HK-2 (cell line): Measurements from ENCODE around the gene VAV3.

Experiments
- DNase-seq: peaks from one replicate; pipeline ENCODE4 v3.0.0-alpha.2; 2018; ENCODE audit not compliant: unreplicated experiment

Gene VAV3

DNA sequence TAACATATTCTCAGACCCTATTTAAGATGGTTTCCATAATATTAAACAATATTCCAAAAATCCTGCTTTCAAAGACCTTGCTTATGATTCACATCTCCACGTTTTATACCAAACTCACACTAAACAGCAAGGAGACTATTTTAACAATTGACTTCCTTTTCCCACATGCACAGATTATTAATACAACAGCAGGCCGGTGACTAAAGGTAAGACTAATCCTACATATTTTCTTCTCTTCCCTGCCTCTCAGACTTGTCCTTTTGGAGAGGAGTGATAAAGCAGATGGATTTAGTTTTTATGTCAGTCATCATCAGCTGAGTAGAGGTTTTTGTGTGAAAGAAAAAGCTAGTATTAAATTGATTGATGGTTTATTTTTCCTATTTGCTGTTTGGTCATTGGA is 423.6 kb downstream of the VAV3 start:
- DNase-seq, result no peak

DNA sequence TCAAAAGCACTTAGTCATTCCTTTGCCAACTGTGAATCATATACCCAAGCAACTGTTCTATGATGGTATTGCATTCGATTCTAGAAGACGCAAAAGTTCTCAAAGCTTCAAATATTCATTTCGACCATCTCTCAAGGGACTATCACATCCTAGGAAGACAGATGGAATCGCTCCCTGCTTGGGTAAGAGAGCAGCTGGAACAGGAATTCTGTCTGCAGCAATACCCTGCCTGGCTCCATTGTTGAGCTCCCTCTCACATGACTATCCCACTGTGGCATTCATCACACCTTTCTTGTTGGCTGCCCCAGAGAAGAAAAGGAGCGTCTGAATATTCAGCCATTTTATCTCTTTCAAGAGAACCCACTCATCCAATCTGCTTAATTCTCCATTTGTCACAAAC is 426.5 kb downstream of the VAV3 start:
- no peak for DNase-seq

DNA sequence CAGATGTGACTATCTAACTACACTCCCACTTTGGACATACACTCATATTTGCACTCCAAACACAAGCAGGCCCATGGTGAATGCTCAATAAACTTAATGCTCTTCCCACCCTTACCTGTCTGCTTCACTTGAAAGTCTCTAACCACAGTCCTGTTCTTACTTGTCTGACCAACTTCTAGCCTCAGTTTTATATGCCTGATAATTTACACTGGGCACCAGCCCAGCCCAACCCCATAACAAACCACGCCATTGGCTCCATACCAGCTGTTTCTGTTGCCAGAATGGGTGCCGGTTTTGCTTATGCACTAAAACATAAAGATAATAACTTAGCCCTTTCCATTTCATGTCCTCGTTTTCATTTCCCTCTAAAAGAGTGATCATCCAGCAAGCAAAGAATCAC is 428.7 kb downstream of the VAV3 start:
- DNase-seq, result no peak

DNA sequence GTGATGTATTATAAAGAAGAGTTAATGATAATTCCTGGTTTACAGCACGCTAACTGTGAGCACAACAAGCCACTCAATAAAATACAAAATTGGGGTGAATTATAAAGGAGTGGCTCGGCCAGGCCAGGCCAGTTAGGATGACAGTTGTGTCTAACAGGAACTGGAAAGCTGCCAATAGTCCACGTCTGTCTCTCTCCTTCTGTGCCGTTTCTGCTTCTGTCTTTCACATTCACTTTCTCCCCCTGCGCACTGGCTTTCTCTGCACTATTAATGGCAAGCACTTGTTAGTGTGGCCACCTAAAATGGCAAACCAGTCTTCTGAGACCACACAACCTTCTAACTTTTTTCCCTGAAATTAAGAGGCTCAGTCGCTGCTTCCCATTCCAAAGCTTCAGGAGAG is 429.9 kb downstream of the VAV3 start:
- no peak for DNase-seq

DNA sequence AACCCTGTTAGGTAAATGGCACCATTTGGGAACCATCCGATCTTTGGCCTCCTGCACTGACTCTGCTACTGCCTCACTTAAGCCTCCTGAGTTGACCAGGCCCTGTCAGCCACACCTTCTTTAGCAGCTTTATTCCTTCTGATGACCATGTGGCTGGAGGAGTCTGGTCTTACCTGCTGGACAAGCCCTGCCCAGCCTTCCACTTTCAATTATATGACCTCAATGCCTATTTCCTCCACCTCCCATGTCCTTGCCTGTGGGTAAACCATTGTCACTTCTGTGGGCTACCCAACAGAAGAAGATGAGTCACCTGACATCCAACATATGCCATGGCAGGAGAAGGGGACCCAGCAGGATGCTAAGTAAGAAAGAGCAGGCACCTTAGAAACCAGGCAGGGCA is 430.3 kb downstream of the VAV3 start:
- DNase-seq, result no peak

DNA sequence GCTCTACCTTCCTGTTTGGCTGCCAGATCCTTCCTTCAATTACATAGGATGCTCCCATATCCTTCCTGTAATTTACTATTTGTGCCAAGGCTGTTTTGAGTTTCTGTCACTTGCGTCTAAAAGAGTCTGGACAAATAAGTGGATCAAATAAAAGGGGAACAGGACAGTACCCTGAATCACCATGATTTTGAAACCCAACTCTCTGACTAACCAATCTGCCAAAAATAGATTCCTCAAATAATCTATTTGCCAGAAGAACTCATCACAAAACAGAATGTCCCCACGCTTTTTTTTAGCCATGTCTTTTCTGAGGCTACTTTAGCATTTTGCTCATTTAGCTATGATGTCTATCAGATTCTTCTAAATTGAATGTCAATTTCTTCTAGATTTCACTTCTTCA is 431.5 kb downstream of the VAV3 start:
- DNase-seq, result no peak

DNA sequence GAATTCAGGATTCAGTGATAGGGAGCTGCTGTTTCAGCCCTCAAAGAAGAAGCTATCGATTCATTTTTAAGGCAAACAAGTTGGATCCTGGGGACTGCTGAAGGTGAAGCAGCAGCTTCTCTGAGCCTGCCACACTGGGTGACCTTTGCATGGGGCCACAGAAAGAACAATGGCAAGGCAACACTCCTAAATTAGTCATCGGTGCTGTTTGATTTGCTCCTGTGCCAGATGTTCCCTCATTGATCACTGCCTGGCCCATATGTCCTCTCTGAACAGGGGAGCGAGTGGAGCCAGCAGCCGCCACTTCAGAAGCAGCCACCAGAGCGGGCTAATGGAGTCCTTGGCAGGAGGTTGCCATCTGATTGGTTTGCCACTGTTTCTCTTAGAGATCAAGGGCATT is 432.7 kb downstream of the VAV3 start:
- no peak for DNase-seq

DNA sequence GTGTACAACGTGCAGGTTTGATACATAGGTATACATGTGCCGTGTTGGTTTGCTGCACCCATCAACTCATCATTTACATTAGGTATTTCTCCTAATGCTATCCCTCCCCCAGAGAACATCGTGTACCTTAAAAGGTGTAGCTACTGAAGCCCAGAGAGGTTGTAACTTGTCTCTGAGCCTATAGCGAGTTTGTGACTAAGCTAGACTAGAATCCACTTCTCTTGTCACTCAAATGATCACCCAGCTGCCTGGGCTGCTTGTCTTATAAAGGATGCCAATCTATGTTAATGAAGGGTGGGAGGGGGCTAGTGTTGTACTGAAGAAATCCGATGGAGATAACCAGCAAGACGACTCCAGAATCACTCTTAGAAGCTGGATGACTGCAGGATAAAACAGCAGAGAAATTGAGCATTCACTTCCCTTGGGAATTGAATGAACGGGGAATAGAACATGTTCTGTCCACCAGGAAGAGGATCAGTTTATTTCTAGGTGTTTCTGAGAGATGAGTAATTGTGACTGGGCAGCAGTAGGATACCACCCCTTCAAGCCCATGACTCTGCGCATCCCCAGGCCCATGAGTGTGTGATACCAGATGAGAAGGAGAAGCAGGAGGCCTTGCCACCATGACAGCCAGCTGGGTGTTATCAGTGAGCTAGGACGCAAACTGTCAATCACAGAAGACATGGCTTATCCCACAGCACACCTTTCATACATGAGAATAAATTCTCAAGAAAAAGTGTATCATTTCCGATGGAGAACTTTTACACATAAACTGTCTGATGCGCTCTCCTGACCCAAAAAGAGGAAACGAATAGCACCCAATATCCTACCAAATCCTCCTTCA is 433.7 kb downstream of the VAV3 start:
- no peak for DNase-seq

DNA sequence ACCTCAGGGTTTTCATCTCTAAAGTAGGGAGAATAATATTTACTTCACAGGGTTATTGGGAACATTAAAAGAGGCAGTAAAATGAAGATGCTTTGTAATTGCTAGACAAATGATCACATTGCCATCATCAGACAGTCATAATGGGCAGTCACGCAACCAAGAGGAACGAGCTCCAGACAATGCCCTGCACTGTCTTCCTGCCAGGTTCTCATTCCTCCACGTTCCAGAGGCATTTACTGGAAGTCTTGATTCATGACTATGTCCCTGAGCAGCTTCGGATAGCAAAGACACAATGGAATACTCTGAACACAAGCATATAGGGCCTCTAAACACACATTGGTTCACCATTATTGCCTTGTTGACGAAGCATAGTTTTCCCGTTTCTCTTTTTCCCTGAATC is 434.4 kb downstream of the VAV3 start:
- DNase-seq, result no peak

DNA sequence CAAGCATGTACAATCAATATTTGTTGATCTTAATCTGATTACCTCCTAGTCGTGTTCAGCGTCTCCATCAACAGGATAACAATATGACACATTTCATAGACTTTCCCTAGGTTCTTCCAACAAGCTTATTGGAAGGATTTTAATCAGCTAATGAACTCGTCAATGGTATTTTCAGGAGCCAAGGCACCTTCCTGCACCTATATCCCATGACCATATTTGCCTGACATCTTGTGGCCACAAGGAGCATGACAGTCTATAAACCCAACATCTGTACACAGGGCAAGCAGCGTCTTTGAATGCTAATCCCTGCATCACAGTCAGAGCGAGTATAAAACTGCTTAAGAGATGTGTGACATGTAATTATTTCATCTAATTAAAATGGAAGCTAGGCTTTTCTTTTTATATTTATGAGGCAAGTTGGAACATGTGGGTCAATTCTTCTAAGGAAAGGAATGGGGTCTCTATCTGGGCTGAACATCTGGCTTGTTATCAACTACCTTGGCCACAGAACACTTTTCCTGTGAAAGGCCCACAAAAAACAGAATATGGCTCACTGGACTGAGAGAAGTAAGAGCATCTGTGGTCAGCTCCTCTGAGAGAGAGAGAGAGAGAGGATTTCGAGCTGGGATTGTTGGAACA is 435.4 kb downstream of the VAV3 start:
- peak; percentile 15 for DNase-seq

DNA sequence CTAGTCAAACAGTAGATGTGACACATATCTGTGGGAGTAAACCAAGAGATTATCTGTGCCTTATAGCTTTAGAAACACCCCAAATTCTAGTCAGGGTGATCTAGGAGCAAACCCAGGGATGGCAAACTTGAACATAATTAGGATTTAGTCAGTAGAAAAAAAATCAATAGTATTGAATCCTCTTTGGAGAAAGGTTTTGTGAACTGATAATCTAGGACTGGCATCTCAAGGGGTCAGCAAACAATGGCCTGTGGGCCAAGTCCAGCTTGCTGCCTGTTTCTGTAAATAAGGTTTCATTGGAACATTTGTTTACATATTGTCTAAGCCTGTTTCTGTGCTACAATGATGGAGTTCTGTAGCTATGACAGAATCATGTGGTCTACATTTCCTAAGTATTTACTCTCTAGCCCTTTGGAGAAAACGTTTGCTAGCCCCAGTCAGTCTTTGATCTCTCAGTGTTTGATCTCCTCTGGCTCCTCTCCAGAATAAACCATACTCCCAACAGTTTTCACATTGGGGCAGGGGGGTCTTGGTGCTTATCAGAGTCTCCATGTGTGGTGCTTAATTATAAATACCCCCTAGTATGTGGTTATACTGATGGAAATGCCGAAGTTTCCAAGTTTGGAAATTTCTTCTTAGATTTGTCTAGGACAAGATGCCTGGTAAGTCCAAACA is 438.3 kb downstream of the VAV3 start:
- DNase-seq, result no peak

DNA sequence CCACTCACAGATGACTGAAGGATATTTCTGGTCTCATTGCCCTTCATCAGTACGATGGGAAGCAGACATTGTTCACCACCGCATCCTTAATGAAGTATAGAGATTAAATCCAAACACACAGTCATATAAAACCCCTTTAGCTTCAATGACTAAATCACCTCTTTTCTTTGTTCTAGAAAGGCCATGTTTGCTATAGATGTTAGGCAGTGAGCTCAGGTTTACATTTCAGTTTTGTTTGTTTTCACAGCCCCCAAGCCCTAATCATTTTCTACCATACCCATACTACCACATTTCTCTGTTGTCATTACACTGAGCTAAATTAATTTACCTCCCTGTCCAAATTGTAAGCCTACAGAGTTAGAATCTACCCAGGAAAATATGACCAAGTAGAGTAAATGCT is 439.0 kb downstream of the VAV3 start:
- DNase-seq, result no peak

DNA sequence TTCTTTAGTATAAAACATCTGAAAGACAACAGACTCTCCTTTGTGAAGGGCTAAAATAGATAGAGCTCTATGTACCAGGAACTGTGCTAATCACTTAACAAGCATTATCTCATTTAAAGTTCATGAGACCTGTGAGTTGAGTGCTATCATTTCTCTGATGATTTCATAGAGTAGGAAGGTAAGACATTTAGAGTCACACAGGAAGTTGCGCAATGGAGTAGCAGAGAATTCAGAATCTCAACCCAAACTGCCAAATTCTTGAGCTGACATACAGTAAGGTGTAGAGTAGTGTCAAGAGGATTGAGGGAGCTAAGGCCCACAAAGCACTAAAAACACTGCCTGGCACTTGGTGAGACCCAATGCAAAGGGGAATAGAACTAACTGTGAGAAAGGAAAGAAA is 439.8 kb downstream of the VAV3 start:
- DNase-seq, result no peak

DNA sequence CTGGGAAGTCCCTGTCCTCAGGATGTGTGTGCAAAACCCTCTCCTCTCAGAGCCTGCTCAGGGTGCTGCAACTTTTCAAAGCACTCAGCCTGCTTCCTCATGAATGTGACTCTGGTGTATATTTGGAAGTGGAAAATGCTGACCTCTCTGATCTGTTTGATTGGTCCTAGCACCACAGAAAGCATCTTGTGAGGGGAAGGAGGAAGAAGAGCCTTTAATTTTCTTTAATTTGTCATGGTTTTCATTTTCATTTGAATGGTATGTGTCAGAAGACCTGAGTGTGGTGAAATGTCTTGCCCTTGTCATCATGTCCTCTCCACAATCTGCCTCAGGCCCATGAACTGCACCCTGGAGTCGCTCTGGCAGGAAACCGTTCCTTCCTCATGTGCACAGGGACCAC is 440.7 kb downstream of the VAV3 start:
- DNase-seq, result no peak

DNA sequence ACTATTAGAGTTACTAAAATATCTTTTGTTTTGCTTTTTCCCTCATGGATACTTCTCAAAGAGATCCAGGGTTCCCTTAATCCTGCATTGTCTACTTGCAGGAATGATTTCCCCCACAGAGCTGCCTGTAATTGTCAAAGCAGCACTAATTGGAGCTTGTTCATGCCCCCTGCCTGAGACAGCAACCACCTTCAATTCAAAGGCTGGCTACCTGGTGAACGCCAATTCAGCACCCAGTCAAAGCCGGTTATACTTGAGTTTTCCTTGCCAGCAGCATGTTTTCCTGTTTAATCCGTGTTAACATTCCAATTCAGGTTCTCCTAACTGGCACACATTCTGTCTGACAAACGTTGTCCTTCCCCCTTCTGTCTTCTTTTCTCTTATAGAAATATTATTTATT is 441.2 kb downstream of the VAV3 start:
- DNase-seq, result no peak

DNA sequence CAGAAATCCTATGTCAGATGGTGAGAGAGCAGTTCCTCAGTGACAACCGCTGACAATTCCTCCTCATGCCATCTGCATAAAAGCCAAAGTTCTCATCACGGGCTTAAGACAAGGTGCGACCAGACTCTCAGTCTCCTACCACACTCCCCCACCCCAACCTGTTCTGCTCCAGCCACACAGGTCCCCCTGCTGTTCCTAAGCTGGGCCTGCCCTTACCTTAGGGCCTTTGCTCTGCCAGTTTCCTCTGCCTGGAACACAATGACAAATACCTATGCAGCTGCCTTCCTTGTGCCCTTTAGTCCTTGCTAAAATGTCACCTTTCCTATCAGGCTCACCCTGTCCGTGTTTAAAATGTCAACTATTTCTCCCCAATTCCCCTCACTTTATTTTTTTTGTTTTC is 441.9 kb downstream of the VAV3 start:
- DNase-seq, result no peak
